NOMO-1 treated with dmso at 0.1 percent for 144 hours (cell line): ENCODE data around the gene MYPOP.
A peak's percentile ranks its signal among the peaks of the same experiment; 100 is the strongest.
"Not testable (repeated sequence)": the region's sequence is repeated elsewhere in the genome, so short reads cannot be mapped to it uniquely, and the experiment has no call there.

Experiments used
- DNase-seq: peaks from one replicate; lab custom pipeline; 2025; ENCODE audit not compliant: unreplicated experiment; lab: John Stamatoyannopoulos, UW

The MYPOP gene

GRCh38 chr19:45883881-45884681, 18.3 kb downstream of the MYPOP start:
- DNase-seq: no peak

GRCh38 chr19:45883586-45883880, 18.9 kb downstream of the MYPOP start:
- DNase-seq: no peak

DNA sequence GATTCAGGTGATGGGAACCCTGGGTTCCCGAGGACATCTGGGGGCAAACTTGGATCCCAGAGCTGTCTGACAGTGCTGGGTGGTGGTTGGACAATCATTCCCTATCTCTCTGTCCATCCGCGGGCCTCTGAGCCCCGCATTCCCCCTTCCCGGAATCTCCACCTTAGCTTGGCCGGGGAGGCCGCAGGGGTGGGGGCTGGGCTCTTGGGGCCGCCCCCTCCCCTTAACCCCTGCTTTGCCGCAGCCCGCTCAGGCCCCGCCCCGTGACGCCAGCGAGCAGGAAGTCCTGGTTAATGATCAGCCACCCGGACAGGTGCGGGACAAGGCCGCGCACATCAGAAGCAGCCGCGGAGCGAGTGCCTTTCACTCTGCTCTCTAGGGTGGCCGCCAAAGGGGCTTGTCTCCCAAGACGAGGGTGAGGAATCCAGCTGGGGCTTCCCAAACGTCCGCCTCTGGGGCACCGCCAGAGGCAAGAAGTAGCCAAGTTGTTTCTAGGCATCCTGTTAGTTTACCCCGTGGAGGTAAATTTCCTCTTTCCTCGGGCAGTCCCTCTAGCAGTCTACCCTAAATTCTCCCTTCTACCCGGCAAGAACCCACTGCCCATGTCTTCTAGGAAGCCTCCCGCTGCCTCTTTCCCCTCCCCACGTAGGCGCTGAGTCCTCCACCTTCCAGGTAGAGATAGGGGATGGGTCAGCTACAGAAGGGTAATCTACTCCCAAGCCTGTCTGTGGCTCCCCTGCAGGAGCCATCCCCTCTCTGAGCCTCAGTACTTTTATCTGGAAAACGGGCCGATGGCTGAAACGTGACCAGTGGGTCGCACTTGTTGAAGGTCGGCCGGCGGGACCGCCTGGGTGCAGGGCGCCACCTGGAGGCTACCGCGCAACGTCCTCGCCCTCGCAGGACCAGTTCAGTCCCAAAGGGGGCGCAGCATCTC, 19.5 kb downstream of the MYPOP start:
- DNase-seq: peak; percentile 55

DNA sequence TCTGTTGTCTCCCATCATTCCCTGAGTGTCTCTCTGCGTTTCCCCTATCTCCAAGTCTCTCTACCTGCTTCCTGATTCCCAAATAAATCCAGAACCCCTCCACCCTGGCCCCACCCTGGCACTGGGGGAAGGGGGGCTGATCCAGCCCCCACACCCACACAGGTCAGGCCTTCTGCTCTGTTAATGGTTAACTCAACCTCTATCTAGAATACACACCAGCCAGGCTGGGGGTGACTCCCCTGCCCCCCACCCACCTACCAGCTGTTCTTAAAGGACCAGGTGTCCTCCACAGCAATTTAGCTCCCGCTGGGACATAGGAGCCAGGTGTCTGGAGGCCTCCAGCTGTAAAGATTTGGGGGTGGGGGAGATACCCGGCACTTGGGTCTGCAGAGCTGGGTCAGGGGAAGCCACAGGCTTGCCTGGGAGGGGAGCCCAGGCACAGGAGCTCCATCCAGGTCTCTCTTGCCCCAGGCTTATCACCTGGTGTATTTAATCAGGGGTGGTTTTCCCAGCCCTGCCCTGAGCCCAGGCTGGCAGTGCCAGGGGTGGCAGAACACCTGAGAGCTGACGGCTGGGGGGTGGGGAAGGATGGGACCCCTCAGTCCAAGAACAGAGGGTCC, 20.4 kb downstream of the MYPOP start:
- DNase-seq: no peak

- DNase-seq: no peak
Measured at GRCh38 chr19:45881082-45881908, 21.1 kb downstream of the MYPOP start.

DNA sequence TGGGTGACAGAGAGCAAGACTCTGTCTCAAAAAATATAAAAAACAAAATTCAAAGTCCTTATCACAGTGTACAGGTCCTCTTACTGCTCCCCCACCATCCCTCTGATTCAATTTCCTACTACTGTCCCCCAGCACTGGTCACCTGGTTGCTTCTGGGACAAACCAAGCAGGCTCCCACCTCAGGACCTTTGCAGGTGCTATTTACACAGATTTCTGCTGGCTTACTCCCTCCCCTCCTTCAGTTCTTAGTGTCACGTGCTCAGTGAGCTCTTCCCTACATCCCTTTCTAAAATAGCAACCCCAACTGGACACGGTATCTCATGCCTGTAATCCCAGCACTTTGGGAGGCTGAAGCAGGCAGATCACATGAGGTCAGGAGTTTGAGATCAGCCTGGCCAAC, 22.4 kb downstream of the MYPOP start:
- DNase-seq: no peak

DNA sequence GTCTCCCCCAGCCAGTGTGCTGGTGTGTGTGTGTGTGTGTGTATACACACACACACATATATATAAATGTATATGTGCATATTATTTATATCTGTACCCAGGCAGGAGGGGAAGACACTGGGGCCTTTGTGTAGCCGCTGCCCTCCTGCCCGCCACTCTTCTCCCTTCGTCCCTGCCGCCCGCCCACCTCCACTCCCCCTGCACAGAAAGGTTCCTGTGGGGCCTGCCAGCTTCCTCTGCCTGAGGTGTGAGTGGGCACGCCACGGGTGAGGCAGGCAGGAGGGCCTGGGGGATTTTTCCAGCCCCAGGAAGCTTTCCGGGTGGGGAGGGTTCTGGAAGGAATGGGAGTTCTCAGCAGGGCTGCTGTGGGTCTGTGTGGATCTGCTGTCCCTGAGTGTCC, 23.4 kb downstream of the MYPOP start:
- no peak for DNase-seq

- no peak for DNase-seq
Measured at GRCh38 chr19:45878043-45878794, 24.2 kb downstream of the MYPOP start.

DNA sequence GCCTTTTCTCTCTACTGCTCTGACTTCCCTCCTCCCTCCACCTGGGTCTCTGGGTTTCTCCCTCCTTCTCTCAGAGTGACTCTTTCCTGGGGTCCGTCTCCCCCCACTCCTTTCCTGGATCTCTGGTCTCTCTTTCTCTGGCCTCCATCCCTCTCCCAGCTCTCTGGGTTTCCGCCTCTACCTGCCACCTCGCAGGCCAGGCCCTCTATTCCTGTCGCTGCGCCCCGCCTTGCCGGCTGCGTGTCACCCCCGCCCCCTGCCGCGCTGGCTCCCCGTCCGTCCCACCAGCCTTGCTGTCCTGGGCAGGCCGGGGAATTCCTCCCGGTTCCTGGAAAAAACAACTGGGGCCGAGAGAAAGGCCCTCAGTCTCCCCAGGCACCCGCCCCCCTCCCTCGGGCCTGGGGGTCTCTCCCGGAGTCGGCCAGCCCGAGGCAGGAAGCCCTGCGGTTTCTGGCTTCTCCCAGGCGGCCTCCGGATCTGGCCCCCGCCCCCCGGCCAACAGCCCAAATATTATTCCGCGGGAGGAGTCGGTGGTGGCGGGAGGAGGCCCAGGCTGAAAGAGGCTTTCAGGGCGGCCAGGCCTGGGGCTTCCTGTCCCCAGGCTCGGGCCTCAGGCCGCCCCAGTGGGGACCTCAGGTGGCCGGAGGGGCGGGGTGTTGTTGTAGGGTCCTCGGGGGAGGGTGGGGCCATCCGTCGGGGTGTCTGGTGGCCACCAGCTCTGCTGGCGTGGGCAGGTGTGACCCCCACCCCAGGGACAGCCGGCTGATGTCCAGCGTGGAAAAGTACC, 25.8 kb downstream of the MYPOP start:
- no peak for DNase-seq

DNA sequence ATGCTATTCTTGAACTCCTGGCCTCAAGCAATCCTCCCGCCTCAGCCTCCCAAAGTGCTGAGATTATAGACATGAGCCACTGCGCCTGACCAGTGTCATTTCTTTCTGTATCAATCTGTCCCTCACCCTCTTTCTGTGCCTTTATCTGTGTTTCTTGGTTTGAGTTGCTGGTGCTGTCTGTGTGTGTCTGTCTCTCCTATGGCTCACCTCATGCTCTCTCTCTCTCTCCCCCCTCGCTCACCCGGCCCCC, 26.3 kb downstream of the MYPOP start:
- no peak for DNase-seq

DNA sequence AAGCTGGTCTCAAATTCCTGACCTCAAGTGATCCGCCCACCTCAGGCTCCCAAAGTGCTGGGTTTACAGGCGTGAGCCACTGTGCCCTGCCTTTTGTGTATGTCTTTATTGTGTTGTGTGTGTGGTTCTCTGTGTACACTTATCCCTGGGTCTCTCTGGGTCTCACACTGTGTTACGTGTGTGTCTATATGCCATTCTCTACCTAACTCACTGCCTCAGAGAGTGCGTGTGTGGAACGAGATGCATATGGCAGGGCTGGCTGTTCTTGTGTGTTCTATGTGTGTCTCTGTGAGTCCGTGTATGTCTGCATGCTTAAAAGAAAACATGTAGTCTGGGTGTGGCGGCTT, 27.8 kb downstream of the MYPOP start:
- no peak for DNase-seq

- DNase-seq: no peak
Measured at GRCh38 chr19:45873219-45873772, 29.1 kb downstream of the MYPOP start.

GRCh38 chr19:45872095-45872919, 30.1 kb downstream of the MYPOP start:
- DNase-seq: no peak

DNA sequence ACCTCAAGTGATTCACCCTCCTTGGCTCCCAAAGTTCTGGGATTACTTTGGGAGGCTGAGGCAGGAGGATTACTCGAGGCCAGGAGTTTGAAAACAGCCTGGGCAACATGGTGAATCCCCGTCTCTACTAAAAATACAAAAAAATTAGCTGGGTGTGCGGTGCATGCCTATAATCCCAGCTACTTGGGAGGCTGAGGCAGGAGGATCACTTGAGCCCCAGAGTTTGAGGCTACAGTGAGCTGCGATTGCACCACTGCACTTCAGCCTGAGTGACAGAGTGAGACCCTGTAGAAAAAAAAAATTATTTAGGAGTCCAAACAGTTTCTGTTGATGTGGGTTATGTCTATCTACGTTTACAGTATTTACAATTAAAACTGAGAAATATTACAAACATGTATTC, 31.6 kb downstream of the MYPOP start:
- no peak for DNase-seq

DNA sequence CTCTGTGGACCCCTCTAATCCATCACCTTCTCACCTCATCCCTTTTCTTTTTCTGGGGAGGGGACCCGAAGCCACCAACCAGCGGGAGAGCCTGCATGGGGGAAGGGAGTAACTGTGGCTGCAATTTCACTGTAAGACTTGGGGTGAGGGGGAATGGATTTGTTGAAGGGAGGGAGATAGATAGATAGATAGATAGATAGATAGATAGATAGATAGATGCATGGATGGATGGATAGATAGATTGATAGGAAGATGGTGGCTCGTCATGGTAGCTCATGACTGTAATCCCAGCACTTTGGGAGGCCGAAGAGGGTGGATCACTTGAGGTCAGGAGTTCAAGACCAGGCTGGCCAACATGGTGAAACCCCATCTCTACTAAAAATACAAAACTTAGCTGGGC, 35.2 kb downstream of the MYPOP start:
- not testable (repeated sequence) for DNase-seq

DNA sequence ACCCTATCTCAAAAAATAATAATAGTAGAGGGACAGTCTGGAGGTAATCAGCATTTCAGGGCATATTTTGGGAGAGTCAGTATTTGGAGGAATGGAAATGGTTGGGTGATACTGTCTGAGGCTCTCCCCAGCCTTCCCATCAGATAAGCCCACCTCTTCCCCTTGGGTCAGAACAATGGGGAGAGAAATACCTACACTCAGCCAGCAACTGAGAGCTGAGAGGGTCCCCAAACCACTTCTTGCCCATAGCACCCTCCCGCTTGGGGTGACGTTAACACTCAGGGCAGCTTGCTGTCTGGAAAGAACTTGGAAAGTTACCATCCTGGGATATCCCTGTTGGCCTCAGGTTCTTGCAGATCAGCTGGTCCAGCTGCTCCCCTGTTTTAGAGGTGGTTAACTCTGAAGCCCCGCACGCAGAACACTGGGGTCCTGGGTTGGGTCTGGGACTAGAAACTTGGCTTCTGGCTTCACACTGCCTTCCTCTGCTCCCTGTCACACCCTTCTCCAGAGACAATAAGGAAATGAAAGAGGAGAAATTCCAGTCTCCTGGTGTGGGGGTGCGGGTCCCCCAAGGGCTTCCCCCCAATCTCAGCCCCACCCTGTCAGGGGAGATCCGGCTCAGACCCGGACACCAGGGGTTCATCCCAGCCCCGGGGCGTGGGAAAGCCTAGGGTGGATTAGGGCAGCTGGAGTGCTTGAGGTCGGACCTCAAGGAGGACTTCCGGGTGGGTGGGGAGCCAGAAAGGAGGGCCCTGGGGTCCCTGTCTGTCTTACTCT, 35.8 kb downstream of the MYPOP start:
- no peak for DNase-seq

DNA sequence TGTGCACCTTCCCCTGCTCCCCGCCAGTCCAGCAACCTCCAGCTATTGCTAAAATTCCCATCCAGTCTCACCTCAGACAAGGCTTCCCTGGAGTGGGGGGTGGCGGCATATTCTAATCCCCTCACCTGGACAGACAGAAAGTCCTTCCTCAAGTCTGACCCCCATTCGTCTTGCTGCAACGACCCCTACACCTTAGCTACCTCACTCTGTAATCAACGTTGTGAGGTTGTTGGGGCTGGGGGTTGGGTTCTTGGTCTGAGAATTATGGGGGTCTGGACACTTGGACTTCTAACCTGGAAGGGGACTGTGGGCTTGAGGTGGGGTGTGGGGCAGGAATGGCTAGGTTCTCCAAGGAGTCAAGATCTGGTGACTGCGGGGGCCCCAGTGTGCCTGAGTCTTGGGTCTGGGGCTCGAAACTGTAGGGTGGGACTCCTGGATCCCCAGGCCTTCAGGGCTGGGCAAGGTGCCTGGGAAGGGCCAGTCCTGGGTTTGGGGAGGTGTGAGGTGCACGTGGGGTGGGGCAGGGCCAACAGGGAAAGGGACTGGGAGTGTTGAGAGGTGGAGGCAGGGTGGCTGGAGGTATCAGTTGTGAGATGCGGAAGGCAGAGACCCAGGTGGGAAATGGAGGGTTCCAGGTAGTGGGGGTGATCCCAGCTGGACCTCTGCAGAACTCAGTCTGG, 37.0 kb downstream of the MYPOP start:
- DNase-seq: no peak
